GM19193 (cell line): ENCODE measurements around the gene NDUFAF8.

Source experiments
- POLR2A ChIP-seq: IDR thresholded peaks from 4 replicates; pipeline ENCODE4 v1.6.1; 2011; ENCODE audit not compliant: insufficient read depth, insufficient read length; ENCODE audit errors: extremely low read depth

NDUFAF8 gene

DNA sequence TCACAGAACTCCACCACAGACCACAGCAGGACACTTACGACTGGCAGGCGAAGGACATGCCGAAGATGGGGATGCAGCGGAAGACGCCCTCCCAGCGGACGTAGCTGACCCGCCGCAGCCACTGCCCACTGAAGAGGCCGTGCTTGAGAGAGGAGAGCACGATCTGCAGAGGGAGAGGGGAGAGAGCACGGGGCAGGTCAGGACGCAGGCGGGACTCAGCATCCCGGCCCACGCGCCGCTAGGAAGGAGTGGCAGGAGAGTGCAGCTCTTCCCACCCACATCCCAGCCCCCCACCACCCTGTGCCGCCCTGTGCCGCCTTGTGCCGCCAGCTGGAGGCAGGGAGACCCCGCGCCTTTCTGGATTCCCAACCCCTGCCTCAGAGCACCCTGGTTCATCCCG is 41.5 kb downstream of the NDUFAF8 start:
- no peak for TF ChIP-seq POLR2A

DNA sequence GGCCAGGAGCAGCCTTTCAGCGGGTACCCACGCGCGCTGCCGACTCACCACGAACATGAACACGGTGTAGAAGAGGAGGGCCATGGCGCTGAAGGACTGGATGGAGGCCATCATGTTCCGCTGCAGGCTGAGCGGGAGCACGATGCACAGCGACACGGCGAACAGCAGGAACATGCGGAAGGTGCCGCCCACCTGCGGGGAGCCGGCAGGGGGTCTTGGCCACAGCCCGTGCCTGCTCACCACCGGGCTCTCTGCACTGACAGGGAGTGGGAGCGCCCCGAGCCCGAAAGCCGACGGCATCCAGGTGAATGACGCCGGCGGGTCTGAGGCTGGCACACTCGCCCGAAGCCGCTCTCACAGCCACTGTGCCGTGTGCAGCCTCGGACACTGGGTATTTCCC is 43.0 kb downstream of the NDUFAF8 start:
- TF ChIP-seq POLR2A: no peak

DNA sequence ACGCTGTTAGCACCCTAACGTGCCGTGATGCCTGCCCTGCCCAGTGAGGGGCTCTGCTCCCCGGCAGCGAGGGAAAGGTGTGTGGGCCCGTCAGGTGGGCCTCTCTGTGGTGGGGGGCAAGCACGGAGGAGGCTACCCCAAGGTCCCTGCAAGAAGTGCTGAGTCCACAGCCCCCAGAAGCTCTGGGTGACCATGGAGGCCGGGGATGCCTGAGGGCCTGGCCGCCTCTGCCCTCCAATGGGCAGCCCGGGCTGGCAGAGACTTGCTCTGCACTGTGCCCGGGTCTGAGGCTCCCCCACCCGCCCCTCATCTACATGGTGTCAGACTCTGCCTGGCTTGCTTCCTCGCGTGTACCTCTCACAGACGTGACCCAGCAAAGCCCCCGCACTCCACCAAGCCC is 43.8 kb downstream of the NDUFAF8 start:
- TF ChIP-seq POLR2A: no peak

DNA sequence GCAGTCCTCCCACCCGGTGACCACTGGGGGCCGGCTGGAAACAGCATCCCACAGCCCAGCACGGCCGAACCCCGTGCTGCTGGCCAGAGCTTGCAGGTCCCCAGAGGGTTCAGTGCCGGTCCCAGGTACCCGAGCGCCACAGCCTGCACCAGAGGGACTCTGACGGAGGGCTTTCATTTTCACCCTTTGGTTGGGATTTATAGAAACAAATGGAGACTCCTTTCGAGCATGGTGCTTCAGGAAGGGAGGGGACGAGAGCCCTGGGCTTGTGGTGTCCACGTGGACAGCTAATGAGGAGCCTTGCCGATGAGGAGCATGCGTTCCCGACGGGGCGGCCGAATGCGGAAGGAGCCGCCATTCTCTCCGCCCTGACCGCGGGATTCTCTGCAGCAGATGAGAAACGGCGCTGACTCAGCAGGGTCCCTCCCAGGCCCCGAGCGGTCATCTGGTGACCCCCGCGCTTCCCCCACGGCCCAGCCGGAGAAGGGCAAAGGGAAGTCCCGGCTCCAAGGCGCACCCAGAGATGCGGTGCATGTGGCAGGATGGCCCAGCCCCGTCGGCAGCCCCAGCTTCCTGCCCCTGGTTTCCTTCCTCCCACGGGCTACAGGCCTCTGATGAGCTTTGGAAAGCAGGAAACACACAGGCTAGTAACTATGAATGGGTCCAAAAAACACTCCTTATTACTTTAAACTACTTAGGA is 46.2 kb downstream of the NDUFAF8 start:
- peak; percentile 68 for TF ChIP-seq POLR2A

- no peak for TF ChIP-seq POLR2A
Measured at GRCh38 chr17:81285894-81286293, 46.8 kb downstream of the NDUFAF8 start.

- no peak for TF ChIP-seq POLR2A
Measured at GRCh38 chr17:81286491-81287145, 47.5 kb downstream of the NDUFAF8 start.

- TF ChIP-seq POLR2A: no peak
Measured at GRCh38 chr17:81287152-81287551, 48.0 kb downstream of the NDUFAF8 start.

DNA sequence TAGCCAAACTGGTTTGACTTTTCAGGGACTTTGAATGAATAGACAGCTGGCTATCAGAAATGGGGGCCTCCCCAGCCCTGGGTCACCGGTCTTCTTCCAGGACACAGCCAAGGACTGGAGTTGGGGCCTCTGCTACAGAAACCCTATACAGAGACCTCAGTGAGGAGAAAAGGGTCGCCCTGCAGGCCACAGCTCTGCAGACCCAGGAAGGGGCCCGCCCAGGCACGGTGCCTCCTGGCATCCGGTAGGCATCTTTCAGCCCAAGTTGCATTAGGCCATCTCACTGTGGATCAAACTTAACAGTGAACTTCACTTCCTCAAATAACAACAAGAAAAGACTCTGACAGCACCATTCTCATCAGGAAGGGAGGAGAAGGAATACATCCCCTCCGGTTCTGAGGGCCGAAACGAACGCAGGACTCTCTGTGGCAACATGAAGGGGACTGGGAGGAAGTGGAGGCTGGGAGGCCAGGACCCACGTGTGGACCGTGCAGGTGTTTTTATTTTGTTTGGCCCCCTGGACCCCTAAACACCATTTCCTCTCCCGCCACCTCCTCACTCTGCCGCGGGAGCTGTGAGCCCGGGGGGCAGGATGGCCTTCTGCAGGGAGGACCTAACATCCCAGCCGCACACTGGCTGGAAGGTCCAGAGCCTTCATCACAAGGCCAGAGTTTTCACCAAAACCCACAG is 48.8 kb downstream of the NDUFAF8 start:
- no peak for TF ChIP-seq POLR2A

- TF ChIP-seq POLR2A: no peak
Measured at GRCh38 chr17:81288715-81289114, 49.6 kb downstream of the NDUFAF8 start.

- no peak for TF ChIP-seq POLR2A
Measured at GRCh38 chr17:81289627-81290026, 50.5 kb downstream of the NDUFAF8 start.

- no peak for TF ChIP-seq POLR2A
Measured at GRCh38 chr17:81290230-81290629, 51.1 kb downstream of the NDUFAF8 start.
